Measurements from ENCODE around the gene FLT3. TPM values are rescaled to one million over a fixed set of nuclear protein-coding genes. Genes with fewer than 3 reads are reported as not detected.
"Not testable (repeated sequence)": the region's sequence is repeated elsewhere in the genome, so short reads cannot be mapped to it uniquely, and the experiment has no call there.

FLT3 gene
- total RNA-seq, 3 donors from 2014 or later (not counting 1 experiment from before 2014, with no cell fraction given) = 0.39 to 1.8 (median 1.1) TPM

- H3K27me3 ChIP-seq (ENCODE audit: control insufficient read depth, insufficient read depth, low read length) = no peaks in the 10 kb centered on the region
- Mint-ChIP-seq H3K4me3 (no peak overlapping the region), H3K9me3 (no peaks in the 10 kb centered on the region), H3K27me3 (ENCODE audit: low read depth in 2 of 2) (peaks cover 9 to 18% of the 10 kb centered on the region in 2 donors), H3K4me1 (no peaks in the 10 kb centered on the region), H3K36me3 (no peaks in the 10 kb centered on the region), H3K27ac (no peak overlapping the region)
- intact Hi-C loops (cut with micrococcal nuclease) = no loop called here
- no peak overlapping the region for H3K4me3 ChIP-seq (ENCODE audit: low read length)
- TF ChIP-seq, protein P1, sequence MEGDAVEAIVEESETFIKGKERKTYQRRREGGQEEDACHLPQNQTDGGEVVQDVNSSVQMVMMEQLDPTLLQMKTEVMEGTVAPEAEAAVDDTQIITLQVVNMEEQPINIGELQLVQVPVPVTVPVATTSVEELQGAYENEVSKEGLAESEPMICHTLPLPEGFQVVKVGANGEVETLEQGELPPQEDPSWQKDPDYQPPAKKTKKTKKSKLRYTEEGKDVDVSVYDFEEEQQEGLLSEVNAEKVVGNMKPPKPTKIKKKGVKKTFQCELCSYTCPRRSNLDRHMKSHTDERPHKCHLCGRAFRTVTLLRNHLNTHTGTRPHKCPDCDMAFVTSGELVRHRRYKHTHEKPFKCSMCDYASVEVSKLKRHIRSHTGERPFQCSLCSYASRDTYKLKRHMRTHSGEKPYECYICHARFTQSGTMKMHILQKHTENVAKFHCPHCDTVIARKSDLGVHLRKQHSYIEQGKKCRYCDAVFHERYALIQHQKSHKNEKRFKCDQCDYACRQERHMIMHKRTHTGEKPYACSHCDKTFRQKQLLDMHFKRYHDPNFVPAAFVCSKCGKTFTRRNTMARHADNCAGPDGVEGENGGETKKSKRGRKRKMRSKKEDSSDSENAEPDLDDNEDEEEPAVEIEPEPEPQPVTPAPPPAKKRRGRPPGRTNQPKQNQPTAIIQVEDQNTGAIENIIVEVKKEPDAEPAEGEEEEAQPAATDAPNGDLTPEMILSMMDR (IDR thresholded peaks at IDR 0.05) = no peak
- H3K27ac ChIP-seq (ENCODE audit: low read length) = no peak overlapping the region
- no peaks in the 10 kb centered on the region for H3K9me3 ChIP-seq (ENCODE audit: control insufficient read depth, insufficient read depth, low read length)
- DNase-seq (no peak), ATAC-seq (no peak)
- no peaks in the 10 kb centered on the region for H3K36me3 ChIP-seq (ENCODE audit: control insufficient read depth, insufficient read depth, low read length)
- WGBS (ENCODE audit: insufficient coverage) = no CpG with 5 or more reads among the region's 1 CpG
- H3K4me1 ChIP-seq (ENCODE audit: control insufficient read depth, insufficient read depth, low read length) = no peaks in the 10 kb centered on the region
Observed at GRCh38 chr13:28106976-28107375, 6.6 kb upstream of the FLT3 start.

DNA sequence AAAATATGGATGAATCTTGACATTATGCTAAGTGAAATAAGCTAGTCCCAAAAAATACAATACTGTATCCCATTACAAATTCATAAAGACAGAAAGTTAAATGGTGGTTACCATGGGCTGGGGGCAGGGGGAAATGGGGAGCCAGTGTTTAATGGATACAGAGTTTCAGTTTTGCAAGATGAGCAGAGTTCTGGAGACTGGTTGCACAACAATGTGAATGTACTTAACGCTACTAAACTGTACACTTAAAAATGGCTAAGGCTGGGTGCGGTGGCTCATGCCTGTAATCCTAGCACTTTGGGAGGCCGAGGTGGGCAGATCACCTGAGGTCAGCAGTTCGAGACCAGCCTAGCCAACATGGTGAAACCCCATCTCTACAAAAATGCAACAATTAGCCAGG lies 1.5 kb upstream of the FLT3 start:
- DNase-seq; intact Hi-C loops (cut with micrococcal nuclease); H3K4me1 Mint-ChIP-seq; H3K4me3 Mint-ChIP-seq; ATAC-seq; H3K36me3 ChIP-seq (ENCODE audit: control insufficient read depth, insufficient read depth, low read length); H3K4me1 ChIP-seq (ENCODE audit: control insufficient read depth, insufficient read depth, low read length); H3K36me3 Mint-ChIP-seq; H3K9me3 ChIP-seq (ENCODE audit: control insufficient read depth, insufficient read depth, low read length); H3K4me3 ChIP-seq (ENCODE audit: low read length); H3K9me3 Mint-ChIP-seq; H3K27ac Mint-ChIP-seq; H3K27ac ChIP-seq (ENCODE audit: low read length): not testable (repeated sequence)
- peaks cover 29% of the 10 kb centered on the region for H3K27me3 ChIP-seq (ENCODE audit: control insufficient read depth, insufficient read depth, low read length)
- H3K27me3 Mint-ChIP-seq (ENCODE audit: low read depth in 2 of 2) = peaks cover 40 to 54% of the 10 kb centered on the region in 2 donors
- 87% methylated on average over 4 of the region's 4 CpGs for WGBS (ENCODE audit: insufficient coverage)

- intact Hi-C loops (cut with micrococcal nuclease) = no loop called here
- Histone ChIP-seq H3K27me3 (ENCODE audit: control insufficient read depth, insufficient read depth, low read length) (peaks cover 29% of the 10 kb centered on the region), H3K9me3 (ENCODE audit: control insufficient read depth, insufficient read depth, low read length) (no peaks in the 10 kb centered on the region), H3K4me1 (ENCODE audit: control insufficient read depth, insufficient read depth, low read length) (peaks cover 10% of the 10 kb centered on the region), H3K27ac (ENCODE audit: low read length) (no peak overlapping the region), H3K36me3 (ENCODE audit: control insufficient read depth, insufficient read depth, low read length) (no peaks in the 10 kb centered on the region), H3K4me3 (ENCODE audit: low read length) (no peak overlapping the region)
- TF ChIP-seq, protein P1 (IDR thresholded peaks at IDR 0.05) = no peak
- Mint-ChIP-seq H3K27ac (no peak overlapping the region), H3K36me3 (no peaks in the 10 kb centered on the region), H3K4me3 (peak overlapping the region; percentile 85), H3K9me3 (no peaks in the 10 kb centered on the region), H3K27me3 (ENCODE audit: low read depth in 2 of 2) (peaks cover 42 to 61% of the 10 kb centered on the region in 2 donors), H3K4me1 (peaks cover 0 to 8% of the 10 kb centered on the region in 2 donors)
- DNase-seq (no peak), ATAC-seq (no peak)
- 5% methylated on average over 34 of the region's 35 CpGs for WGBS (ENCODE audit: insufficient coverage)
Observed at GRCh38 chr13:28099396-28100149, 803 bp downstream of the FLT3 start.

- no peak overlapping the region for H3K4me3 ChIP-seq (ENCODE audit: low read length)
- TF ChIP-seq, protein P1 (IDR thresholded peaks at IDR 0.05) = no peak
- peaks cover 31% of the 10 kb centered on the region for H3K27me3 ChIP-seq (ENCODE audit: control insufficient read depth, insufficient read depth, low read length)
- no peak overlapping the region for H3K27ac Mint-ChIP-seq
- 18% methylated on average over 1 of the region's 3 CpGs for WGBS (ENCODE audit: insufficient coverage)
- no peaks in the 10 kb centered on the region for H3K9me3 Mint-ChIP-seq
- H3K36me3 ChIP-seq (ENCODE audit: control insufficient read depth, insufficient read depth, low read length) = no peaks in the 10 kb centered on the region
- peaks cover 10% of the 10 kb centered on the region for H3K4me1 ChIP-seq (ENCODE audit: control insufficient read depth, insufficient read depth, low read length)
- peaks cover 0 to 8% of the 10 kb centered on the region in 2 donors for H3K4me1 Mint-ChIP-seq
- peaks cover 46 to 63% of the 10 kb centered on the region in 2 donors for H3K27me3 Mint-ChIP-seq (ENCODE audit: low read depth in 2 of 2)
- H3K36me3 Mint-ChIP-seq = no peaks in the 10 kb centered on the region
- intact Hi-C loops (cut with micrococcal nuclease) = no loop called here
- ATAC-seq (no peak), DNase-seq (no peak)
- H3K9me3 ChIP-seq (ENCODE audit: control insufficient read depth, insufficient read depth, low read length) = no peaks in the 10 kb centered on the region
- H3K27ac ChIP-seq (ENCODE audit: low read length) = no peak overlapping the region
- H3K4me3 Mint-ChIP-seq = no peak overlapping the region
Observed at GRCh38 chr13:28097503-28097902, 2.9 kb downstream of the FLT3 start.
